AG08395 (cell line): ENCODE measurements around the gene RAB5A.
"Not testable (repeated sequence)": the region's sequence is repeated elsewhere in the genome, so short reads cannot be mapped to it uniquely, and the experiment has no call there.

Experiments
- DNase-seq: peaks from one replicate; pipeline ENCODE4 v3.0.0; 2012; ENCODE audit warnings: mixed read lengths, low spot score

Gene RAB5A

DNA sequence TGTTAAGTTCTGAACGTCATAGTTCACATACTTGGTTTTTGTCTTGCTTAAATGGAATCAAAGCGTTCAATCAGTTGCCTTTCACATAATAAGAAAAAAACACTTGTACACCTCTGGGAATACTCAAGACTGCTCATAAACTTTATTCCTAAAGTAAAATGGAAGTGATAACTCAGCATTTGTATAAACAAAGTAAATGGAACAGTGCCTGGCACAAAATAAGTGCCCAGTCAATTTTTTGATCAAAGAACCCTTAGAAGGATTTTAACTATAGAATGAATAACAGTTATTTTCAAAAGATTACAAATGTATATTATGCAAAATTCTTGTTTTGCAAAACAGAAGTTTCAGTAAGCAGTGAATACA, 1.3 kb downstream of the RAB5A start:
- no peak for DNase-seq

DNA sequence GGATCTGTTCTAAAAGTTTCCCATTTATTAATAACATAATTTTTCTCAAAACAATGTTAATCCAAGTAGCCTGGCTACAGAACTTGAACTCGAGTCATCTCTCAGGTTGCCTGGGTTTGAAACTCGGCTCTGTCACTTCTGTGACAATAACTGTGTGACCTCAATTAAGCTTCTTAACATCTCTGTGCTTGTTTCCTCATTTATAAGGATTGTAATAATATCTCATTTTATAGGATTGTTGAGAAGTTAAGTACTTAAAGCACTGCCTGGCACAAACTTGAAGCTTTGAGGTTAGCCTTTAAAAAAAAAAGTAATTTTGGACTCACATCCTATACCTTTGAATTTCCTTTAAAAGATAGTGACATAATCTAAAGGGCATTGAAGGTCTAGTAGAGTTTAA, 3.4 kb downstream of the RAB5A start:
- no peak for DNase-seq

DNA sequence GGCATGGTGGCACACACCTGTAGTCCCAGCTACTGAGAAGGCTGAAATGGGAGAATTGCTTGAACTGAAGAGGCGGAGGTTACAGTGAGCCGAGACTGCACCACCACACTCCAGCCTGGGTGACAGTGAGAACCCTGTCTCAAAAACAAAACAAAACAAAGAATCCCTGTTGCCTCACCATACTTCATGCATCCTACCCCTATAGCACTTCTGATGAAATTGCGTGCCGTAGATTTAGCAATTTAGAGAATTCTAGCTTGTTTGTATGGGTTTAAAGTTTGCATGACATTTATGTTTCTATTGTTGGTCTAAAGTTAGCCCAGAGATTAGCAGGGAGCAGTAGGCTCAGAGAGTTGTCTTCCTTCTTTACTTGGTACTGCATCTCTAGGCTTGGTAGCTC, 7.8 kb downstream of the RAB5A start:
- DNase-seq: no peak

DNA sequence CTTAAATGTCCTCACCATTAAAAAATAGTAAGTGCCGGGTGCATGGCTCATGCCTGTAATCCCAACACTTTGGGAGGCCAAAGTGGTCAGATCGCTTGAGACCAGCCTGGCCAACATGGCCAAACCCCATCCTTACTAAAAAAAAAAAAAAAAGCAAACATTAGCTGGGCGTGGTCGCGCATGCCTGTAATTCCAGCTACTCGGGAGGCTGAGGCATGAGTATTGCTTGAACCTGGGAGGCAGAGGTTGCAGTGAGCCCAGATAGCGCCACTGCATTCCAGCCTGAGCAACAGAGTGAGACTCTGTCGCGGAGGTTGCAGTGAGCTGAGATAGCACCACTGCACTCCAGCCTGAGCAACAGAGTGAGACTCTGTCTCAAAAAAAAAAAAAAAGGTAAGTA, 10.5 kb downstream of the RAB5A start:
- not testable (repeated sequence) for DNase-seq

DNA sequence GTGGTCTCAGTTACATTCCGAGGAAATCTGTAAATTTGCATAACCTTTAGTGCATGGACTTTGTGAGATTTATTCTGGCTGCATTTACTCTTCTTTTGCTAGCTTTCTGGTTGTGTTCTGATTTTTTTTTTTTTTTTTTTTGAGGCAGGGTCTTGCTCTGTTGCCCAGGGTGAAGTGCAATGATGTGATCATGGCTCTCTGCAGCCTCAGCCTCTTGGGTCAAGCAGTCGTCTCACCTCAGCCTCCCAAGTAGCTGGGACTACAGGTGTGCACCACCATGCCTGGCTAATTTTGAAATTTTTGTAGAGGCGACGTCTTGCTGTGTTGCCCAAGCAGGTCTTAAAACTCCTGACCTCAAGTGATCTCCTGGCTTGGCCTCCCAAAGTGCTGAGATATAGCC, 12.6 kb downstream of the RAB5A start:
- DNase-seq: no peak

DNA sequence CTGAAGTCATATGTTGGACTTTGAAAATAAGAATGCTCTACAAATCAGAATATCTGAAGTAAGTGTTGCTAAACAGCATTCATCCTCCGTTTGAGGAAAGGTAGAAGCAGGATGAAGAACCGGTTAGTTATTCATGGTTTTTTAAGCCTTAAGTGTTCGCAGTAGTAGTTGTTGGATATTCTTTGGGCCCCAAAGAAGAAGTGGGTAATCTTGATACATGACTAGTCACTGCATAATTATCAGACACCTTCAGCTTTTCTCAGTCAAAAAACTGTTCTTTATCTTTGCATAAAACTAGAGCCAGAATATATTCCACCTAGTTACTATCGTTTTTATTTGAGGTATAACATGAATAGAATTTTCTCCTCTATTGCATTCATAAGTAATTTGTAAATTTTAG, 13.8 kb downstream of the RAB5A start:
- no peak for DNase-seq

DNA sequence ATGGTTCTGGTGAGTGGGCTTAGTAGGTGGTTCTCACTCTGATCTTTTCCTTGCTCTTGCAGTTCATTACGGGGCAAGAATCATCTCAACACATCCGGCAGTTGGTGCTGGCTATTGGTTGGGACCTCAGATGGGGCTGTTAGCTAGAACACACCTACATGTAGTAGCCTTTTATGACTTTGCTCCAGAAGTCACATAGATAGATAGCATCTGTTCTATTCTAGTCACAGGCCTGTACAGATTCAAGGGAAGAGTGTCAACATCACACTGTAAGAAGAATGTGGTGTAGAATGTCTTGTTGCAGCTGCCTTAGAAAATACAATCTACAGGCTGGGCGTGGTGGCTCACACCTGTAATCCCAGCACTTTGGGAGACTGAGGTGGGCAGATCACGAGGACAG, 15.1 kb downstream of the RAB5A start:
- no peak for DNase-seq

DNA sequence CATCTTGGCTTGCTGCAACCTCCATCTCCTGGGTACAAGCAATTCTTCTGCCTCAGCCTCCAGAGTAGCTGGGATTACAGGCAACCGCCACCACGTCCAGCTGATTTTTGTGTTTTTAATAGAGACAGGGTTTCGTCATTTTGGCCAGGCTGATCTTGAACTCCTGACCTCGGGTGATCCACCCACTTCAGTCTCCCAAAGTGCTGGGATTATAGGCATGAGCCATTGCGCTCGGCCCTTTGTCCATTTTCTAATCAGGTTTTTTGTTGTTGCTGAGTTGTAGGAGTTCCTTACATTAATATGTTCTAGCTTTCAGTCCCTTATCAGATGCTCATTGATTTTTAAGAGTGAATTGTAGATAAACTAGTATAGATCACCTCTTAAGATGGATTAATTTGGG, 20.3 kb downstream of the RAB5A start:
- no peak for DNase-seq

DNA sequence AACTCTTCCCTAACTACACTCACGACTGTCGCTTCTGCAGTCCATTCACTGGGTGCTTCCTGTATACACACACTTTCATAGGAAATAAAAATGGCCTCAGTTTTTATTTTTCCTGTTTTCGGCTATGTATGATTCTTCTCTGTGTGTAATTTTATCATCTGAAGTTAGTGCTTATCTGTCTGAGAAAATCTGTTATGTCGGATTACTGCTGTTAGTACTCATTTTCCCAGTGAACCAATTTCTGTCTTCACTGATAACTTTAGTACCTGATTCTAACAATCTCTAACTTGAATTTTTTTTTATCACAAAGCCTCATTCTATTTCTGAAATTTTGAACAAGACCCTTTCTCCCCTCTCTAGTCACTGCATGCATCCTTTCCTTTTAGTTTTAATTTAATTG, 20.9 kb downstream of the RAB5A start:
- no peak for DNase-seq

DNA sequence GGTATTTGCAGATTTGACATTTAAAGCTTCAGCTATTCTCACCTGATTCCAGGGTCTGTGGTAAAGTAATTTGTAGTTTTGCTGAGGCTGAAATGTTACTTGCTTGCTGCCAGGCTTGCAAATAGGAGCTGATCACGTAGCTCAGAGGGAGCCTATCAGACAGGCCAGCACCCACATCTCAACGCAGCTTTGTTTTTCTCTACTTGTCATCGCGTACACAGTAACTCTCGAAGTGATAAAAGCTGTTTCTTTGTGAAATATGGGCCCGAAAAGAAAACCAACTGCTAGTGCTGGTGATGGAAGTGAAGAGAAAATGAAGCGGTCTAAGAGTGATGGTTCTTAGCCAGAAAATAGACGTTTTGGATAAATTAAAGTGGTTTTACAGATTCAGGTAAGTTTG, 23.4 kb downstream of the RAB5A start:
- DNase-seq: no peak

DNA sequence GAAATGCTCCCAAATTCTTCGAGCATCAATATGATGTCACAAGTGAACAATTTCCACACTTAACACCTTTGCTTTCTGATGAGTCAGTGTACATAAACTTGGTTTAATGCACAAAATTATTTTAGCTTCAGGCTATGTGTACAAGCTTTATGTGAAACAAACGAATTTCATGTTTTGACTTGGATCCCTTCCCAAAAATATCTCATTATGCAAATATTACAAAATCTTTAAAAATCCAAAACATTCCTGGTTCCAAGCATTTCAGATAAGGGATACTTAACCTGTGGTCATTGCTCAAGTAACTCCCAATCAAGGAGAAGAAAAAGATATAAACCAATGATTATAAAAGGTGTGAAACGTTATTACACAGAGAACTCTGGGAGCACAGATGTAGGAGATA, 25.2 kb downstream of the RAB5A start:
- DNase-seq: peak; percentile 4

DNA sequence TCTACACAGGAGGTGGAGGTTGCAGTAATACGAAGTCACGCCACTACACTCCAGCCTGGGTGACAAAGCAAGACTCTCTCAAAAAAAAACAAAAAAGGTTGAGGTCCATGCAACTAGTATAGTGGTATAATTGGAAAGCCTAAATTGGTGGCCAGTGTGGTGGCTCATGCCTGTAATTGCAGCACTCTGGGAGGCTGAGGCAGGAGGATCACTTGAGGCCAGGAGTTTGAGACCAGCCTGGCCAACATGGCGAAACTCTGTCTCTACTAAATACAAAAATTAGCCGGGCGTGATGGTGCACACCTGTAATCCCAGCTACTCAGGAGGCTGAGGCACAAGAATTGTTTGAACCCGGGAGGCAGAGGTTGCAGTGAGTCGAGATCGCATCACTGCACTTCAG, 42.0 kb downstream of the RAB5A start:
- not testable (repeated sequence) for DNase-seq

DNA sequence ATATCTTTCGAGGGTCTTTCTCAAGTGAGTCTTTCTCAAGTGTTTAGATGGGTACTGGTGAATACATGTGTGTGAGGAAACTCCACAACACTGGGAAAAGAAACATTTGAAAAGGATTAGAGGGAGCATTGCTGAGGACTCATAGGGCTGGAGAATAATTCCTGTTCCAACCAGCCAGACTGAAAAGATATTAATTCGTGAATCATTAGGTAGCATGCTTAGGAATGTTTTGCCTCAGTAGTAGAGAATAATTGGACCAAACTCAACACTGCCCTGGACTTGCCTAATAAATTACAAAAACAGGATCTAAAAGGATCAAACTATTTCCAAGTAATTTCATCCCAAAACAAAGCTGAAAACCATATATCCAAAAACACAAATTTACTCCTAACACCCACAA, 47.9 kb downstream of the RAB5A start:
- peak; percentile 4 for DNase-seq

DNA sequence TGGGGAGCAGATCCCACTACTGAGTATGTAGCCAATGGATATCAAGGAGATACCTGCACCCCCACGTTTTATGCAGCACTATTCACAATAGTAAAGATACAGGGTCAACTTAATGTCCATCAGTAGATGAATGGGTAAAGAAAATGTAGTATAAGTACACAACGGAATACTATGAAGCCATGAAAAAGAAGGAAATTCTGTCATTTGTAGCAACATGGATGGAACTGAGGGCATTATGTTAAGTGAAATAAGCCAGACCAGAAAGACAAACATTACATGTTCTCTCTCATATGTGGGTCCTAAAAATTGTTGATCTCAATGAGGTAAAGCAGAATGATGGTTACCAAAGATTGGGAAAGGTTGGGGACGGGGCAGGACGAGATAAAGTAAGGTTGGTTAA, 50.6 kb downstream of the RAB5A start:
- DNase-seq: no peak

DNA sequence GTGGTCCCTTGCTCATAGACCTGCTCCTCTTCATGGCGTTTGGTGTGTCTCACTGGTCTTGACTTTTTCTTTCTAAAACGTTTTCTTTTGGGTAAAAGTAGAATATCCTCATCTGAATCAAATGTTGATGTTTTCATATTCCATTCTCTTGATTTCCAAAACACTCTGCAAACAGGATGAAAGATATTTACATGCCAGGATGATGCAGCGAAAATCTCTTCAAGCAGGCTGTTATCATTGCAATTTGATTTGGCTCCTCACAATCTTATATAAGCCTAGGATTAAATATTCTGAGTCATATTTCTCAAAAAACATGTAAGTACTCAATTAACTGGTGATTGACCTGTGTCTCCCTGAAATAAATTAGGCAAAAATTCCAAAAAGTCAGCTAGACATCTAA, 55.0 kb downstream of the RAB5A start:
- DNase-seq: no peak

DNA sequence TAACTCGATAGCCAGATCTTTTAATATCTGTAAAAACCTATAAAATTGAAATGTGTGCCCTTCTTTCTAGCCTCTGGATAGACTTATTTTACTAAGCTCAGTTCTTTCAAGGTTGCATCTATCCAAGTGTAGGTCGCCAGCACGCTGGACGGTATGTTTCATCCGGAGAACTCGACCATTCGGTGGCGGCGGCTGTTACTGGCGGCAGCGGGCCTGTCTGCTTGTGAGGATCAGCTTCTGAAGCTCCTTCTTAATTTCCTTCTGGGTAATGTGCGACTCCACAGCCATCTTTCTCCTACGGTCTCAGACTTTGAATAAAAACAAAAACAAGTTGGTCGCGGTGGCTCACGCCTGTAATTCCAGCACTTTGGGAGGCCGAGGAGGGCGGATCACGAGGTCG, 61.1 kb downstream of the RAB5A start:
- DNase-seq: no peak

DNA sequence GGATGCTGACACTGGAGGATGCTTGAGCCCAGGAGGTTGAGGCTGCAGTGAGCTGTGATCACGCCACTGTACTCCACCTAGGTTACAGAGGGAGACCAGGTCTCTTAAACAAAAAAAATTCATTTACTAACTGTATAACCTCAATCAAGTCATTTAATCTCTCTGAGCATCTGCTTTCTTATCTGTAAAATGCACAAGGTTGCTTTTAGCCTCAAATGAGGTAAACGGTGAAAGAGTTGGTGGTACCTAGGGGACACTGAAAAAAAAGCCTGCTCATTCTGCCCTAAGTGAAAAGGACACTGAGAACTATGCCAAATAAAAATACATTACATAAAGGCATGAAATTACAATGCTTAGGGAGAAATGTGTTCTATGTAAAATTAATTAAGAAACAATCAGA, 61.7 kb downstream of the RAB5A start:
- DNase-seq: no peak

DNA sequence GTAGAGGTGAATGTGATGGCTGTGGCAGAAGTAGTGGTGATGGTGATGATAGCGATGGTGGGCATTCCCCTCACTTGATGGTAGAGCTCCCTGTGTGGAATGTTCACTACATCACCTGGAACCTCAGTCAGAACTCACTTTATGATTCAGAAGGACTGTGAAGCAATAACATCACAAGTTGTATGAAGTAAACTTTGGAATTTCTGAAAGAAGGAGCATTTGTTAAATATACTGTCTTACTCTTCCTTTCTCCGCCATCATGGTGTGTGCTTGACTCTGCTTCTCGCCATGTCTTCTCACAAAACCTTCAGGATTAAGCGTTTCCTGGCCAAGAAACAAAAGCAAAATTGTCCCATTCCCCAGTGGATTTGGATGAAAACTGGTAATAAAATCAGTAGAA, 65.3 kb downstream of the RAB5A start, which contains the start of gene PP2D1:
Gene PP2D1 (minus strand): TSS at position 101 of the 400 bp plus-strand sequence. CDS start 192 bp downstream, outside the sequence.
- no peak for DNase-seq

DNA sequence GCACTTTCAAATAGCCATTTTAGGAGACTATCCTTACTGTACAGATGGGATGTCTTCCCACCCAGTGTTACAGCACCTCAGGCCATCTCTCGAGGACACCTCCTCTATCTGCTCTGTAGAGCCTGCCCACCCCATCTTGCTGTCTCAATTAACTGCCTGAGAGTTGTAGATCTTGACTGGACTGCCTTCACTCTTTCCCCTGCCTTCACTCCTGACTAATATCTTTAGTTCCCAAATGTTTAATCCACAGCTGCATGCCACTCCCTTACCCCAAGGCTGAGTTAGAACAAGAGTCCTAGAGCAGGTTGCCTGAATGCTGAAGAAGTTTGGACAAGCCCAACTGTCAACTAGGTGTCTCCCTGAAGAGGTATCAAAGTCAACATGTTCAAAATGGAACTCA, 66.5 kb downstream of the RAB5A start:
- DNase-seq: no peak

DNA sequence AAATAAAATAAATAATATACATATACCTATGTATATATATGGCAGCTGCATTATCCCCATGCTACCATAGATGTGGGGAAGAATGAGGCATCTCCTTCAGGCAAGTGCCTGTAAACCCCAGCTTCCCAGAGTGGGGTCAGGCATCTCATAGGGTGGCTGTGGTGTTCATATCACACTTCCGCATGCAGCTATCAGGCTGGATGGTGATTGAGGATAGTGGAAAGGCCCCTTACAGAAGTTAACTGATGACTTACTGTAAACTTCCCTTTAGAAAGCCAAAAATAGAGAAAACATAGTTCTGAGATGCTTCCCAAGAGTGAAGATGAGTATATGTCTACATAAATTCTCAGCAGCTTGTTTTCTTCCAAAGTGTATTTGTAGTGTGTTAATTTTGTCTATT, 68.6 kb downstream of the RAB5A start:
- no peak for DNase-seq

DNA sequence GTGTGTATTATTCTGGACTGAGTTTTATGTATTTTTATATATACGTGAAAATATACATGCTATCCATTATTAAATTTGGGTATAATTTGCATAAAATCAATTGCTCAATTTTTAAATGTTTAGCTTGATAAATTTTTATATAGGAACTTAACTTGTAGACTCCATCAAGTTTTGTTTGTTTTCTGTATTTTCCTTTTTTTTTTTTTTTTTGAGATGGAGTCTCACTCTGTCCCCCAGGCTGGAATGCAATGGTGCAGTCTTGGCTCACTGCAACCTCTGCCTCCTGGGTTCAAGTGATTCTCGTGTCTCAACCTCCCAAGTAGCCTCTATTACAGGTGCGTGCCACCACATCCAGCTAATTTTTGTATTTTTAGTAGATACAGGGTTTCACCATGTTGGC, 69.2 kb downstream of the RAB5A start:
- DNase-seq: not testable (repeated sequence)

DNA sequence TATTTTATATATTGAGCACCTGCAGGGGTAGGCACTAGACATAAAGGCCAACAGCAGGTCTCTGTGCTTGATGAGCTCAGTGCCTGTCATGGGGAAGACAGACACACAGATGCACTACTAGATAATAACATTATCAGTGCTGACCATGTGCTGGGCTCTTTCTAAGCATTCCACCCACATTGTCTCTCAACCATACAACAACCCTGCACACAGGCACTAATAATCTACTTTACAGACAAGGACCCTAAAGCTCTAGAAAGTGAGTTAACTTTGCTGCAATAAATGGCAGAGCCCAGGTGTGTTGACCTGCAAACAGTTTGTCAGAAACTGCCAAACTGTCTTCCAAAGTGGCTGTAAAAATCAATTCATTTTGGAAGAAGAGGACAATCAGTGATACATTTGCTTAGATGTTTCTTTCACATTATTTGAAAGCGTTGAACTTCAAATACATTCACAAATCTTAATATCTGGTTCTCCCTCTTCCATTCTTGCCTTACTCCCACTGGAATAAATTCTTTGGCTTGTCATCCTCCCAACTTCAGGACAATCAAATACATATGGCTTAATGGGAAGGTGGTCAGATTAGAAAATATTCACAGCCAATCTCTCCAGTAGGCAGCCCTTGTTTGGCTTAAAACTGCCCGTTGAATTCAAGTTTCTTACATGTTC, 76.2 kb downstream of the RAB5A start:
- no peak for DNase-seq

DNA sequence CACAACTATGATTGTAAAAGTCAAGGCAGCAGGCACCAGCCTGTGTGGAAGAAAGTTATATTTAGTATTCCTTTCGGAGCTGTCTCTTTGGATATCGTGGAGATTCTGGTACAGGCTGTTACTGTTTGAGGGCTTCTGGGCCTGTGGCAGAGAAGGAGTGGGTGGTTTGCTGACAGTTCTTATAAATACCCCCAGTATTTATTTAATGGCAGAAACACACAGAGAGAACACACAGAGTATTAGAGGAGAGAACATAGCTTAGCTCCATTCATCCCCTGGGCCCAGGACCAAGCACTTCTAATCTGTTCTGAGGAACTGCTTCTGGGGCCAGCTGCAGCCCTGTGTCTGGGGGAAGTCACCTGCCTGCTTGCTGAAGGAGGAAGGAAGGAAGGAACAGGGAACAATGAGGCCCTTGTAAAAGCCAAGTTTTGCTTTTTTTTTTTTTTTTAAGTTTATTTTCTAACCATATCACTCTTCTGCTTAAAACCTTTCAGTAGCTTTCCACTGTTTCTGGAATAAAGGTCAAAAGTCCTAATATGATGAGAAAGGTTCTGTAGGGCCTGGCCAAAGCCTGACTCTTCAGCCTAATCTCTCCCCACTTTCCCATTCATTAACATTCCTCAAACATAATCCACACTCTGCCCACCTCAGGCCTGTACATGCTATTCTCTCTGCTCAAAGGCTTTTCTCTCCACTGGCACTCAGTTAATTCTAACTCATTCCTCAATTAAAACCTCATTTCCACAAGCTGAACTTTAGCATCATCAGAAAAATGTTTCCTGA, 76.9 kb downstream of the RAB5A start:
- no peak for DNase-seq

DNA sequence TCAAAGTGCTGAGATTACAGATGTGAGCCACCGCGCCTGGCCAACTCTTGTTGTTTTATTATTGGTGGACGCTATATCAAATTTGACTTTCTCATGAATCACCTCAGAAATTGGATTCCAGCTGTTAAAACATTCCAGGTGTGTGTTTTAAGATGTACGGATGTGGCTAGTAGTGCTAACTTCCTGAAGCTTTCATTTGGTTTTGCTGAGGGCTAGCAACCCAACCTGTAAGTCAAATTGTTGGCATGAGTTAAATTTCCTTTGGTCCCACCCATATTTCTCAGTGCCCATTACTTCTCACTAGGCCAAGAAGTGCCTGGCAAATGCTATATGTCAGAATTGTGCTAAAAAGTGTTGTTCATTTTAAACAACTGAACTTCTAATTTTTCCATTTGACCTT, 80.2 kb downstream of the RAB5A start:
- DNase-seq: no peak
